ENCODE results near the gene ATP5PO. TPM values are rescaled to one million over a fixed set of nuclear protein-coding genes. Genes with fewer than 3 reads are reported as not detected.

Gene ATP5PO
- total RNA-seq, 1 experiment from 2014 or later = 386 TPM

GRCh38 chr21:33857846-33858666, 57.5 kb downstream of the ATP5PO start:
- intact Hi-C loops (cut with micrococcal nuclease) = no loop called here
- no peak overlapping the region for H3K4me3 ChIP-seq (ENCODE audit: low read length)
- no peaks in the 10 kb centered on the region for H4K20me1 ChIP-seq (ENCODE audit: low read length)
- ChIA-PET CTCF (no interaction called here), POLR2A (ENCODE audit: unreplicated experiment) (no interaction called here)
- H3K27me3 ChIP-seq (ENCODE audit: low read length) = no peaks in the 10 kb centered on the region
- H3K4me1 ChIP-seq (ENCODE audit: insufficient read depth, low read length) = peaks cover 16% of the 10 kb centered on the region
- H3K9me2 ChIP-seq (replicated peaks; ENCODE audit: low read length) = no peaks in the 10 kb centered on the region
- no peaks in the 10 kb centered on the region for H3K36me3 ChIP-seq (ENCODE audit: low read depth, low read length)
- no peak for DNase-seq
- ATAC-seq = no peak
- no peaks in the 10 kb centered on the region for H3K79me2 ChIP-seq (ENCODE audit: low read length)
- no TSS peak for BruUV-seq (replicated peaks)
- TF ChIP-seq EZH2 (IDR thresholded peaks at IDR 0.05; ENCODE audit: low read length, unreplicated experiment) (no peak), EZH2phosphoT487 (IDR thresholded peaks at IDR 0.05; ENCODE audit: borderline replicate concordance, low read length) (no peak), CTCF (conservative IDR thresholded peaks at IDR 0.05; ENCODE audit: low read depth, low read length) (no peak)
- no peaks in the 10 kb centered on the region for H3F3A ChIP-seq (ENCODE audit: low read length, unreplicated experiment)
- no peak overlapping the region for H2AFZ ChIP-seq (ENCODE audit: low read length)
- H3K27ac ChIP-seq (ENCODE audit: low read length) = no peak overlapping the region
- no peak overlapping the region for H3K4me2 ChIP-seq (ENCODE audit: low read length)
- no peak overlapping the region for H3K9ac ChIP-seq (ENCODE audit: low read length)
- no peaks in the 10 kb centered on the region for H3K9me3 ChIP-seq (ENCODE audit: low read length)

GRCh38 chr21:33856893-33857527, 58.6 kb downstream of the ATP5PO start:
- ChIA-PET CTCF (no interaction called here), POLR2A (ENCODE audit: unreplicated experiment) (no interaction called here)
- no peaks in the 10 kb centered on the region for H3K9me2 ChIP-seq (replicated peaks; ENCODE audit: low read length)
- H3K27ac ChIP-seq (ENCODE audit: low read length) = no peak overlapping the region
- no peaks in the 10 kb centered on the region for H4K20me1 ChIP-seq (ENCODE audit: low read length)
- no peak overlapping the region for H3K4me2 ChIP-seq (ENCODE audit: low read length)
- TF ChIP-seq CTCF (conservative IDR thresholded peaks at IDR 0.05; ENCODE audit: low read depth, low read length) (no peak), EZH2 (IDR thresholded peaks at IDR 0.05; ENCODE audit: low read length, unreplicated experiment) (no peak), EZH2phosphoT487 (IDR thresholded peaks at IDR 0.05; ENCODE audit: borderline replicate concordance, low read length) (no peak)
- no peaks in the 10 kb centered on the region for H3K9me3 ChIP-seq (ENCODE audit: low read length)
- H3K4me1 ChIP-seq (ENCODE audit: insufficient read depth, low read length) = peaks cover 16% of the 10 kb centered on the region
- H2AFZ ChIP-seq (ENCODE audit: low read length) = no peak overlapping the region
- no peak overlapping the region for H3K9ac ChIP-seq (ENCODE audit: low read length)
- H3K4me3 ChIP-seq (ENCODE audit: low read length) = no peak overlapping the region
- H3F3A ChIP-seq (ENCODE audit: low read length, unreplicated experiment) = no peaks in the 10 kb centered on the region
- H3K27me3 ChIP-seq (ENCODE audit: low read length) = no peaks in the 10 kb centered on the region
- ATAC-seq (no peak), DNase-seq (no peak)
- intact Hi-C loops (cut with micrococcal nuclease) = no loop called here
- H3K36me3 ChIP-seq (ENCODE audit: low read depth, low read length) = no peaks in the 10 kb centered on the region
- BruUV-seq (replicated peaks) = no TSS peak
- H3K79me2 ChIP-seq (ENCODE audit: low read length) = no peaks in the 10 kb centered on the region

GRCh38 chr21:33855190-33855589, 60.4 kb downstream of the ATP5PO start:
- Histone ChIP-seq H3K4me2 (ENCODE audit: low read length) (no peak overlapping the region), H3K9me3 (ENCODE audit: low read length) (no peaks in the 10 kb centered on the region), H3K27ac (ENCODE audit: low read length) (no peak overlapping the region), H2AFZ (ENCODE audit: low read length) (no peak overlapping the region), H3F3A (ENCODE audit: low read length, unreplicated experiment) (no peaks in the 10 kb centered on the region), H3K79me2 (ENCODE audit: low read length) (no peaks in the 10 kb centered on the region), H3K27me3 (ENCODE audit: low read length) (no peaks in the 10 kb centered on the region), H4K20me1 (ENCODE audit: low read length) (no peaks in the 10 kb centered on the region), H3K9ac (ENCODE audit: low read length) (no peak overlapping the region), H3K9me2 (replicated peaks; ENCODE audit: low read length) (no peaks in the 10 kb centered on the region), H3K36me3 (ENCODE audit: low read depth, low read length) (no peaks in the 10 kb centered on the region), H3K4me1 (ENCODE audit: insufficient read depth, low read length) (peaks cover 16% of the 10 kb centered on the region), H3K4me3 (ENCODE audit: low read length) (no peak overlapping the region)
- ChIA-PET POLR2A (ENCODE audit: unreplicated experiment) (no interaction called here), CTCF (no interaction called here)
- DNase-seq (no peak), ATAC-seq (no peak)
- peak; percentile 41; the same call in 1 of the 2 replicates for TF ChIP-seq CTCF (conservative IDR thresholded peaks at IDR 0.05; ENCODE audit: low read depth, low read length)
- no peak for TF ChIP-seq EZH2phosphoT487 (IDR thresholded peaks at IDR 0.05; ENCODE audit: borderline replicate concordance, low read length)
- intact Hi-C loops (cut with micrococcal nuclease) = no loop called here
- no TSS peak for BruUV-seq (replicated peaks)
